ENCODE measurements around the gene SLC15A5. TPM values are rescaled to one million over a fixed set of nuclear protein-coding genes. Genes with fewer than 3 reads are reported as not detected.

SLC15A5 gene
- polyA plus RNA-seq, 4 donors, result not detected

GRCh38 chr12:16165506-16165905 is 112.0 kb downstream of the SLC15A5 start:
- Histone ChIP-seq H3K27me3 (ENCODE audit: control insufficient read depth in 3 of 3, insufficient read depth in 3 of 3, low read length in 3 of 3) (no peaks in the 10 kb centered on the region), H3K4me3 (ENCODE audit: low read depth in 1 of 3, low read length in 3 of 3) (no peak overlapping the region), H3K4me1 (ENCODE audit: control insufficient read depth in 3 of 3, insufficient read depth in 2 of 3, low read depth in 1 of 3, low read length in 2 of 3) (no peaks in the 10 kb centered on the region), H3K9me3 (ENCODE audit: control insufficient read depth in 2 of 2, insufficient read depth in 1 of 2, low read depth in 1 of 2, low read length in 1 of 2) (no peaks in the 10 kb centered on the region), H3K36me3 (ENCODE audit: control insufficient read depth in 3 of 3, insufficient read depth in 2 of 3, low read depth in 1 of 3, low read length in 3 of 3) (no peaks in the 10 kb centered on the region), H3K27ac (ENCODE audit: low read depth in 1 of 3, low read length in 2 of 3) (no peak overlapping the region)
- no peak for FAIRE-seq
- peak; percentile 50 to 65 for DNase-seq
- WGBS, 3 donors, result 0 to 3% (median 2%) methylated on average over 2 of the region's 2 CpGs

GRCh38 chr12:16163901-16164300 is 113.6 kb downstream of the SLC15A5 start:
- no peaks in the 10 kb centered on the region for H3K27me3 ChIP-seq (ENCODE audit: control insufficient read depth in 3 of 3, insufficient read depth in 3 of 3, low read length in 3 of 3)
- no peaks in the 10 kb centered on the region for H3K9me3 ChIP-seq (ENCODE audit: control insufficient read depth in 2 of 2, insufficient read depth in 1 of 2, low read depth in 1 of 2, low read length in 1 of 2)
- H3K27ac ChIP-seq (ENCODE audit: low read depth in 1 of 3, low read length in 2 of 3), result no peak overlapping the region
- H3K36me3 ChIP-seq (ENCODE audit: control insufficient read depth in 3 of 3, insufficient read depth in 2 of 3, low read depth in 1 of 3, low read length in 3 of 3), result no peaks in the 10 kb centered on the region
- no peak overlapping the region for H3K4me3 ChIP-seq (ENCODE audit: low read depth in 1 of 3, low read length in 3 of 3)
- DNase-seq (no peak), FAIRE-seq (no peak)
- H3K4me1 ChIP-seq (ENCODE audit: control insufficient read depth in 3 of 3, insufficient read depth in 2 of 3, low read depth in 1 of 3, low read length in 2 of 3), result no peaks in the 10 kb centered on the region

DNA sequence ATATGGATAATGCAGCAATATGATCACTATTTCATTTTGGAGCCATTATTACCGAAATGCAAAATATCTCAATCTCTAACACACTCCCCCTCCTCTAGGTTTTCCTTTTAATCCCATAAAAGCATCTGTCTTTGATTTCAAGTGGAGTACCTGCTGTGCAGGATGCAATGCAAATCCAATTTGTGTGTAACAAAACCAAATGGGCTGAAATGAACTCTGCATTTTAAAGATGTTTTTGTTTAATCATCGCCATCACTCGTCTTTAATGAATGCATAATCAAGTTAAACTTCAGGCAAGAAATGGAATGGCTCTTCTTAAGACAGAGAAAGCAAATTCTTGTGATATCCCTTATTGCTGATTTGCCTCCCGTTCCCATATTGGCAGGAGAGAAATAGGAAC is 114.3 kb downstream of the SLC15A5 start:
- Histone ChIP-seq H3K27me3 (ENCODE audit: control insufficient read depth in 3 of 3, insufficient read depth in 3 of 3, low read length in 3 of 3) (no peaks in the 10 kb centered on the region), H3K9me3 (ENCODE audit: control insufficient read depth in 2 of 2, insufficient read depth in 1 of 2, low read depth in 1 of 2, low read length in 1 of 2) (no peaks in the 10 kb centered on the region), H3K27ac (ENCODE audit: low read depth in 1 of 3, low read length in 2 of 3) (no peak overlapping the region), H3K4me1 (ENCODE audit: control insufficient read depth in 3 of 3, insufficient read depth in 2 of 3, low read depth in 1 of 3, low read length in 2 of 3) (peaks cover 0 to under 1% (median 0%) of the 10 kb centered on the region in 3 donors), H3K36me3 (ENCODE audit: control insufficient read depth in 3 of 3, insufficient read depth in 2 of 3, low read depth in 1 of 3, low read length in 3 of 3) (no peaks in the 10 kb centered on the region), H3K4me3 (ENCODE audit: low read depth in 1 of 3, low read length in 3 of 3) (no peak overlapping the region)
- FAIRE-seq, result no peak
- WGBS, 3 donors, result 66 to 68% (median 68%) methylated on average over 4 of the region's 4 CpGs
- no peak for DNase-seq

DNA sequence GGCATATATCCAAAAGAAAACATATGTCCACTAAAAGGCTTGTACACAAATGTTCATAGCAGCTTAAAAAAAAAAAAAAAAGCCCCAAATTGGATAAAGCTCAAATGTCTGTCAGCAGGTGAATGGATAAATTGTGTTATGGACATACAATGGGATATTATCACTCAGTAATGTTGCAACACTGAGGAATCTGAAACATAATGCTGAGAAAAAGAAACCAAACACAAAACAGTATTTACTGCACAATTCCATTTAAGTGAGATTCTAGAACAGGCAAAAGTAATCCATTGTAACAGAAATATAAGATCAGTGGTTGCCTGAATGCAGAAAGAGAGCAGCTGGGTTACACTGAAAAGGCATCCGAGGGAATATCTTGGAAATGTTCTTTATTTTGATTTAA is 117.9 kb downstream of the SLC15A5 start:
- WGBS, 3 donors, result 76 to 97% (median 88%) methylated on average over 1 of the region's 1 CpG
- FAIRE-seq, result no peak

GRCh38 chr12:16158050-16158449 is 119.4 kb downstream of the SLC15A5 start:
- WGBS, 3 donors, result 89 to 91% (median 89%) methylated on average over 1 of the region's 1 CpG
- DNase-seq (peak; percentile 4 to 21), FAIRE-seq (no peak)
- H3K36me3 ChIP-seq (ENCODE audit: control insufficient read depth in 3 of 3, insufficient read depth in 2 of 3, low read depth in 1 of 3, low read length in 3 of 3), result no peaks in the 10 kb centered on the region
- no peak overlapping the region for H3K27ac ChIP-seq (ENCODE audit: low read depth in 1 of 3, low read length in 2 of 3)
- no peak overlapping the region for H3K4me3 ChIP-seq (ENCODE audit: low read depth in 1 of 3, low read length in 3 of 3)
- no peaks in the 10 kb centered on the region for H3K27me3 ChIP-seq (ENCODE audit: control insufficient read depth in 3 of 3, insufficient read depth in 3 of 3, low read length in 3 of 3)
- peaks cover 0 to 6% (median 0%) of the 10 kb centered on the region in 3 donors for H3K4me1 ChIP-seq (ENCODE audit: control insufficient read depth in 3 of 3, insufficient read depth in 2 of 3, low read depth in 1 of 3, low read length in 2 of 3)
- H3K9me3 ChIP-seq (ENCODE audit: control insufficient read depth in 2 of 2, insufficient read depth in 1 of 2, low read depth in 1 of 2, low read length in 1 of 2), result no peaks in the 10 kb centered on the region

More for the DNA sequence above, 117.9 kb downstream of the SLC15A5 start:
- H3K27ac ChIP-seq (ENCODE audit: low read depth in 1 of 3, low read length in 2 of 3), result no peak overlapping the region
- H3K27me3 ChIP-seq (ENCODE audit: control insufficient read depth in 3 of 3, insufficient read depth in 3 of 3, low read length in 3 of 3), result no peaks in the 10 kb centered on the region
- no peaks in the 10 kb centered on the region for H3K36me3 ChIP-seq (ENCODE audit: control insufficient read depth in 3 of 3, insufficient read depth in 2 of 3, low read depth in 1 of 3, low read length in 3 of 3)
- H3K9me3 ChIP-seq (ENCODE audit: control insufficient read depth in 2 of 2, insufficient read depth in 1 of 2, low read depth in 1 of 2, low read length in 1 of 2), result no peaks in the 10 kb centered on the region
- DNase-seq, result no peak
- no peak overlapping the region for H3K4me3 ChIP-seq (ENCODE audit: low read depth in 1 of 3, low read length in 3 of 3)
- H3K4me1 ChIP-seq (ENCODE audit: control insufficient read depth in 3 of 3, insufficient read depth in 2 of 3, low read depth in 1 of 3, low read length in 2 of 3), result peaks cover 0 to 6% (median 0%) of the 10 kb centered on the region in 3 donors

DNA sequence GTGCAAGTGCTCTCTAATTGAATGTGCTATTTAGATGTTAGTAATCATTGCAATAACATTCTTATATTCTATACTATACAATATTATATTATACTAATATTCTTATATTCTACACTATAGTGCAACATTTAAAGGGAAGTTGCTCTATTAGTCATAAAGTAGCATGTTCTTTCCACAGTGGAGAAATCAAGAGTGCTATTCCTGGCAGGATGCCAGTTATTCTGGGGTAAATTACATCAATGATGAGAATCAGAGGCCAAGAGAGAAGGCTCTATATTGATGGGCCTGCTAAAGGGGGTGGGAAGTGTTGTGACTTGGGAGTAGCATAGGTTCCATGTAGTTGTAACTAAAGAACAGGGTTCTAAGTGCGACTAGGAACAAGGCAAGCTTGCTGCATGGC is 121.5 kb downstream of the SLC15A5 start:
- no peaks in the 10 kb centered on the region for H3K27me3 ChIP-seq (ENCODE audit: control insufficient read depth in 3 of 3, insufficient read depth in 3 of 3, low read length in 3 of 3)
- no peak for FAIRE-seq
- H3K4me3 ChIP-seq (ENCODE audit: low read depth in 1 of 3, low read length in 3 of 3), result no peak overlapping the region
- H3K36me3 ChIP-seq (ENCODE audit: control insufficient read depth in 3 of 3, insufficient read depth in 2 of 3, low read depth in 1 of 3, low read length in 3 of 3), result no peaks in the 10 kb centered on the region
- WGBS, 3 donors, result 89 to 95% (median 92%) methylated on average over 1 of the region's 1 CpG
- H3K4me1 ChIP-seq (ENCODE audit: control insufficient read depth in 3 of 3, insufficient read depth in 2 of 3, low read depth in 1 of 3, low read length in 2 of 3), result peaks cover 0 to 6% (median 0%) of the 10 kb centered on the region in 3 donors
- no peak overlapping the region for H3K27ac ChIP-seq (ENCODE audit: low read depth in 1 of 3, low read length in 2 of 3)
- H3K9me3 ChIP-seq (ENCODE audit: control insufficient read depth in 2 of 2, insufficient read depth in 1 of 2, low read depth in 1 of 2, low read length in 1 of 2), result no peaks in the 10 kb centered on the region
- no peak for DNase-seq

DNA sequence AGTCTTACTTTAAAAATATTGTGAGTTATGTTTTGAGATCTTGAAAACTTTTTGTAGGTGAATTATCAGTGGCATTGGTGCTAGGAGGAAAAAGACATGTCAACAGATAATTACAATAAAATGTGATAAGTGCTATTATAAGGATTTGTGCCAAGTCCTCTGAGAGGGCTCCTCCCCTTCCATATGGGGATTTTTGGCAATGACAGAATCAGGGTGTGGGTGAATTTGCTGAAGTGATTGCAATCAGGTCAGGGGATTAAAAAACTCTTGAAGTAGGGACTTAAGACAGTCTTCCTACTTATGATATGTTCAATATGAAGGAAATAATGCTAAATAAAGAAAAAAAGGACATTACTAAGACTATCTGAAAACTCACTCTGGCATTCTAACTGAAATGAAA is 122.5 kb downstream of the SLC15A5 start:
- no peaks in the 10 kb centered on the region for H3K36me3 ChIP-seq (ENCODE audit: control insufficient read depth in 3 of 3, insufficient read depth in 2 of 3, low read depth in 1 of 3, low read length in 3 of 3)
- H3K4me1 ChIP-seq (ENCODE audit: control insufficient read depth in 3 of 3, insufficient read depth in 2 of 3, low read depth in 1 of 3, low read length in 2 of 3), result peaks cover 0 to 6% (median 0%) of the 10 kb centered on the region in 3 donors
- no peaks in the 10 kb centered on the region for H3K27me3 ChIP-seq (ENCODE audit: control insufficient read depth in 3 of 3, insufficient read depth in 3 of 3, low read length in 3 of 3)
- no peaks in the 10 kb centered on the region for H3K9me3 ChIP-seq (ENCODE audit: control insufficient read depth in 2 of 2, insufficient read depth in 1 of 2, low read depth in 1 of 2, low read length in 1 of 2)
- no peak overlapping the region for H3K27ac ChIP-seq (ENCODE audit: low read depth in 1 of 3, low read length in 2 of 3)
- no peak overlapping the region for H3K4me3 ChIP-seq (ENCODE audit: low read depth in 1 of 3, low read length in 3 of 3)
- FAIRE-seq (no peak), DNase-seq (no peak)

- Histone ChIP-seq H3K9me3 (ENCODE audit: control insufficient read depth in 2 of 2, insufficient read depth in 1 of 2, low read depth in 1 of 2, low read length in 1 of 2) (no peaks in the 10 kb centered on the region), H3K4me1 (ENCODE audit: control insufficient read depth in 3 of 3, insufficient read depth in 2 of 3, low read depth in 1 of 3, low read length in 2 of 3) (peaks cover 0 to 5% (median 0%) of the 10 kb centered on the region in 3 donors), H3K4me3 (ENCODE audit: low read depth in 1 of 3, low read length in 3 of 3) (no peak overlapping the region), H3K27me3 (ENCODE audit: control insufficient read depth in 3 of 3, insufficient read depth in 3 of 3, low read length in 3 of 3) (no peaks in the 10 kb centered on the region), H3K36me3 (ENCODE audit: control insufficient read depth in 3 of 3, insufficient read depth in 2 of 3, low read depth in 1 of 3, low read length in 3 of 3) (no peaks in the 10 kb centered on the region), H3K27ac (ENCODE audit: low read depth in 1 of 3, low read length in 2 of 3) (no peak overlapping the region)
- WGBS, 3 donors, result 89 to 94% (median 92%) methylated on average over 6 of the region's 6 CpGs
- FAIRE-seq (no peak), DNase-seq (no peak)
Measured at GRCh38 chr12:16152885-16153673, 124.4 kb downstream of the SLC15A5 start.

DNA sequence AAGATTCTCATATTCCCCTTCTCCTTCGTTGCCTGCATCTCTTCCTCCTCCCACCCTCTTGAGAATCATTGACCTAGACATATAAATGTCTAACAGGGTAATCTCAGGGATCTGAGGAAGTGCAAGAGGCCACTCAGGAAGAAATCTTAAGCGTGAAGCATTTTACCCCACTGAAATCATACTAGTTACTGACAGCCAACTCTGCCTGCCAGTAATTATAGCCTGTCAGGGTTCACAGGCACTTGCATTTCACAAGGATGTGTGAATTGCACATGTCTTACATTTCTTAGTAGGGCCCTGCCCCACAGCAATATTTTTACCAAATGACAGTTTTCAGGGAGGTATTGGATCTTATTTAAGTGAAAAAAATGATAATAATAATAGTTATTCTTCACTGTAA is 127.2 kb downstream of the SLC15A5 start:
- FAIRE-seq, result no peak
- no peaks in the 10 kb centered on the region for H3K9me3 ChIP-seq (ENCODE audit: control insufficient read depth in 2 of 2, insufficient read depth in 1 of 2, low read depth in 1 of 2, low read length in 1 of 2)
- 30 to 44% (median 33%) methylated on average over 2 of the region's 2 CpGs for WGBS, 3 donors
- no peaks in the 10 kb centered on the region for H3K27me3 ChIP-seq (ENCODE audit: control insufficient read depth in 3 of 3, insufficient read depth in 3 of 3, low read length in 3 of 3)
- peak in 1 of 2 donors; percentile 46 for DNase-seq
- H3K27ac ChIP-seq (ENCODE audit: low read depth in 1 of 3, low read length in 2 of 3), result no peak overlapping the region
- H3K4me1 ChIP-seq (ENCODE audit: control insufficient read depth in 3 of 3, insufficient read depth in 2 of 3, low read depth in 1 of 3, low read length in 2 of 3), result no peaks in the 10 kb centered on the region
- no peaks in the 10 kb centered on the region for H3K36me3 ChIP-seq (ENCODE audit: control insufficient read depth in 3 of 3, insufficient read depth in 2 of 3, low read depth in 1 of 3, low read length in 3 of 3)
- H3K4me3 ChIP-seq (ENCODE audit: low read depth in 1 of 3, low read length in 3 of 3), result no peak overlapping the region
